OCI-LY1 (cell line): ENCODE results near the gene IQSEC1.

Experiments
- H2AFZ ChIP-seq: fragments of 200-600 bp; sonication (generic), shearing (Covaris generic); 2 replicates; pipeline ENCODE4 v1.6.0; 2014; ENCODE audit warnings: antibody characterized with exemption, mild to moderate bottlenecking, low read length
- H3F3A ChIP-seq: fragments of 200-600 bp; sonication (generic), shearing (Covaris generic); 2 replicates; pipeline ENCODE4 v1.6.0; 2014; ENCODE audit warnings: mild to moderate bottlenecking, antibody characterized with exemption, low read length, moderate library complexity; ENCODE audit not compliant: insufficient read depth
- H3K27ac ChIP-seq: fragments of 200-600 bp; sonication (generic); 2 replicates; pipeline ENCODE4 v1.5.1; 2014; ENCODE audit warnings: low read length, mixed run types, mild to moderate bottlenecking, low read depth; ENCODE audit not compliant: poor library complexity, severe bottlenecking
- H3K27me3 ChIP-seq: fragments of 200-600 bp; sonication (generic); 2 replicates; pipeline ENCODE4 v1.6.0; 2014; ENCODE audit warnings: antibody characterized with exemption, mild to moderate bottlenecking, low read length, moderate library complexity; ENCODE audit not compliant: insufficient read depth
- H3K36me3 ChIP-seq: fragments of 200-600 bp; sonication (generic); 2 replicates; pipeline ENCODE4 v1.6.1; 2014; ENCODE audit warnings: mild to moderate bottlenecking, antibody characterized with exemption, low read length, moderate library complexity, mixed read lengths; ENCODE audit not compliant: insufficient read depth
- H3K4me1 ChIP-seq: fragments of 200-600 bp; sonication (generic); 2 replicates; pipeline ENCODE4 v1.5.1; 2014; ENCODE audit warnings: mild to moderate bottlenecking, low read length, moderate library complexity; ENCODE audit not compliant: insufficient read depth, severe bottlenecking
- H3K4me2 ChIP-seq: fragments of 200-600 bp; sonication (generic), shearing (Covaris generic); 2 replicates; pipeline ENCODE4 v1.6.1; 2014; ENCODE audit warnings: low read length
- H3K4me3 ChIP-seq: fragments of 200-600 bp; sonication (generic); 2 replicates; pipeline ENCODE4 v1.5.1; 2014; ENCODE audit warnings: low read length, low read depth, mild to moderate bottlenecking, mixed read lengths; ENCODE audit not compliant: poor library complexity, severe bottlenecking
- H3K79me2 ChIP-seq: fragments of 200-600 bp; shearing (Covaris generic); 2 replicates; pipeline ENCODE4 v1.6.1; 2016; ENCODE audit warnings: mixed run types, low read length, mixed read lengths; ENCODE audit not compliant: insufficient read depth
- H3K9ac ChIP-seq: fragments of 200-600 bp; sonication (generic), shearing (Covaris generic); 2 replicates; pipeline ENCODE4 v1.6.1; 2014; ENCODE audit warnings: mild to moderate bottlenecking, low read length, mixed read lengths
- H3K9me2 ChIP-seq: fragments of 200-600 bp; sonication (generic), shearing (Covaris generic); 2 replicates; pipeline ENCODE4 v1.6.1; 2014; ENCODE audit warnings: low read depth, mild to moderate bottlenecking, low read length, mixed read lengths
- H3K9me3 ChIP-seq: fragments of 200-600 bp; shearing (Covaris generic); 2 replicates; pipeline ENCODE4 v1.6.1; 2014; ENCODE audit warnings: low read length, mixed read lengths
- H4K20me1 ChIP-seq: fragments of 200-600 bp; sonication (generic), shearing (Covaris generic); 2 replicates; pipeline ENCODE4 v1.6.0; 2016; ENCODE audit warnings: mild to moderate bottlenecking, low read length; ENCODE audit not compliant: insufficient read depth
- CTCF ChIP-seq: fragments of 200-600 bp; sonication (generic), shearing (Covaris generic); IDR thresholded peaks from 2 replicates; pipeline ENCODE4 v1.5.1; 2017; ENCODE audit warnings: mild to moderate bottlenecking, antibody characterized with exemption, low read length, moderate library complexity, mixed read lengths
- EZH2 ChIP-seq: fragments of 200-600 bp; sonication (generic), shearing (Covaris generic); IDR thresholded peaks from 2 replicates; pipeline ENCODE4 v1.8.0; 2017; ENCODE audit warnings: borderline replicate concordance, mixed run types, mild to moderate bottlenecking, antibody characterized with exemption, low read length, moderate library complexity, mixed read lengths

The IQSEC1 gene

GRCh38 chr3:12904951-12905315 is 168.3 kb downstream of the IQSEC1 start:
- H3K36me3 ChIP-seq = no peaks in the 10 kb centered on the region
- no peaks in the 10 kb centered on the region for H3K4me1 ChIP-seq
- H3F3A ChIP-seq = no peaks in the 10 kb centered on the region
- H2AFZ ChIP-seq = no peak overlapping the region
- no peak overlapping the region for H3K9ac ChIP-seq
- H3K27me3 ChIP-seq = peaks cover 11% of the 10 kb centered on the region; the same call in 1 of the 2 replicates
- no peak overlapping the region for H3K4me2 ChIP-seq
- H3K4me3 ChIP-seq = no peak overlapping the region
- no peaks in the 10 kb centered on the region for H3K9me3 ChIP-seq
- H3K27ac ChIP-seq = no peak overlapping the region
- H3K9me2 ChIP-seq = no peaks in the 10 kb centered on the region
- no peaks in the 10 kb centered on the region for H3K79me2 ChIP-seq
- H4K20me1 ChIP-seq = no peaks in the 10 kb centered on the region
- TF ChIP-seq EZH2 (no peak), CTCF (no peak)

GRCh38 chr3:12903881-12904280 is 169.3 kb downstream of the IQSEC1 start:
- H3K27ac ChIP-seq = no peak overlapping the region
- H3F3A ChIP-seq = no peaks in the 10 kb centered on the region
- H3K4me3 ChIP-seq = no peak overlapping the region
- H2AFZ ChIP-seq = no peak overlapping the region
- H3K4me2 ChIP-seq = no peak overlapping the region
- H3K9me3 ChIP-seq = no peaks in the 10 kb centered on the region
- no peaks in the 10 kb centered on the region for H3K36me3 ChIP-seq
- H4K20me1 ChIP-seq = no peaks in the 10 kb centered on the region
- H3K27me3 ChIP-seq = peaks cover 11% of the 10 kb centered on the region; the same call in 1 of the 2 replicates
- H3K4me1 ChIP-seq = no peaks in the 10 kb centered on the region
- H3K79me2 ChIP-seq = no peaks in the 10 kb centered on the region
- H3K9me2 ChIP-seq = no peaks in the 10 kb centered on the region
- H3K9ac ChIP-seq = no peak overlapping the region
- TF ChIP-seq EZH2 = no peak
- TF ChIP-seq CTCF = no peak

GRCh38 chr3:12903000-12903800 is 170.0 kb downstream of the IQSEC1 start:
- H3K4me1 ChIP-seq = no peaks in the 10 kb centered on the region
- TF ChIP-seq CTCF (no peak), EZH2 (no peak)
- H3K4me2 ChIP-seq = no peak overlapping the region
- H3K9me3 ChIP-seq = no peaks in the 10 kb centered on the region
- no peaks in the 10 kb centered on the region for H4K20me1 ChIP-seq
- H3K27ac ChIP-seq = no peak overlapping the region
- peaks cover 11% of the 10 kb centered on the region; the same call in 1 of the 2 replicates for H3K27me3 ChIP-seq
- H3K9ac ChIP-seq = no peak overlapping the region
- H2AFZ ChIP-seq = no peak overlapping the region
- no peaks in the 10 kb centered on the region for H3K79me2 ChIP-seq
- no peaks in the 10 kb centered on the region for H3K36me3 ChIP-seq
- H3K4me3 ChIP-seq = no peak overlapping the region
- H3K9me2 ChIP-seq = no peaks in the 10 kb centered on the region
- H3F3A ChIP-seq = no peaks in the 10 kb centered on the region
